GM18868 (cell line): ENCODE results near the gene CNN2.

Source experiments
- ATAC-seq: cut with Tn5 transposase; IDR thresholded peaks from one replicate; pipeline ENCODE4 v1.9.1; 2021; ENCODE audit warnings: mild to moderate bottlenecking, moderate library complexity; ENCODE audit not compliant: unreplicated experiment

CNN2 gene

GRCh38 chr19:995051-995827, 31.2 kb upstream of the CNN2 start:
- no peak for ATAC-seq

DNA sequence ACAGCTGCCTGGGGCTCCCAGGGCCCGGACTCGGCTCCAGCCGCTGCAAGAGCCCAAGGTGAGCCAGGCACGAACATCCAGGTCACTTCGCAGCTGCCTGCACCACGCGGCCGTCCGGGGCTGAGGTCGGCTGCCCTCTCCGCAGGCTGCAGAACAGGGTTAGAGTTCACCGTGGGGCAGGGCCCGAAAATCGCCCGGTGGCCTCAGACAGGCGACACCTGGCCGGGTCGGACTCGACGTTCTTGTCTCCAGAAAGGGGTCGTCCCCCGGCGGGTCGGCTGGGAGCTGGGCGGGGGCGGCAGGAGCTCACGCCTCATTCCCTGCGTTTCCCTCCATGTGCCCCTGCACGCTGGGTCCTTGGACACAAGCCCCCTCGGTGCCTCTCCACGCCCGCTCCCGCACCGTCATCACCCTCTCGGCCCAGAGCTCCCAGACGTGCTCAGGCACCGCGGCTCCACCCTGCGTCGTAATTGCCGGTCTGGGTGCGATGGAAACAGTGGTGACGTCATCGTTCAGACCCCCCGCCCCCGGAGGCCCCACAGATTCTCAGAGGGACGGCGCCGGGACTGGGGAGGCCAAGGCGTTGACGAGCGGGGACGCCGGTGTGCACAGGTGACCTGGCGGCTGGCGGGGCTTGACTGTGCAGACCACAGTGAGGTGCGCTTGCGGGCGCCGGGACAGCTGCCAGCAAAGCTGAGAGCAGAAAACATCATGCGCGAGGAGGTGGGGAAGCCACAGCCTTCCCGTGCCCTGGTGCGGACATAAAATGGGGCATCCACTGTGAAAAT, 30.2 kb upstream of the CNN2 start:
- no peak for ATAC-seq

DNA sequence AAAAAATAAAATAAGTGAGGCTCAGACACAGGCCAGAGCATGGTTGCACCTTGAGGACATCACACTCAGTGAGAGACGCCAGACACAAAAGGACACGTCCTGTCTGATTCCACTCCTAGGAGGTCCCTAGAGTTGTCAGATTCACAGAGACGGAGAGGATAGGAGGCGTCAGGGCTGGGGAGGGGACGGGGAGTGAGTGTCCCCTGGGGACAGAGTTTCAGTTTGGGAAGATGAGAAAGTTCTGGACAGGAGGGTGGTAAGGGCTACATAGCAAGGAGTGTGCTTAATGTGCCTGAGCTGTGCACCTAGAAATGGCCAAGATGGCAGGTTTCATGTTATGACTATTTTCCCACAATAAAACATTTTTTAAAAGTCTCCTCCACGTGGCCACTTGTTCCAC, 28.3 kb upstream of the CNN2 start:
- no peak for ATAC-seq

- ATAC-seq = no peak
These were observed 27.1 kb upstream of the CNN2 start for GRCh38 chr19:999379-999719.

DNA sequence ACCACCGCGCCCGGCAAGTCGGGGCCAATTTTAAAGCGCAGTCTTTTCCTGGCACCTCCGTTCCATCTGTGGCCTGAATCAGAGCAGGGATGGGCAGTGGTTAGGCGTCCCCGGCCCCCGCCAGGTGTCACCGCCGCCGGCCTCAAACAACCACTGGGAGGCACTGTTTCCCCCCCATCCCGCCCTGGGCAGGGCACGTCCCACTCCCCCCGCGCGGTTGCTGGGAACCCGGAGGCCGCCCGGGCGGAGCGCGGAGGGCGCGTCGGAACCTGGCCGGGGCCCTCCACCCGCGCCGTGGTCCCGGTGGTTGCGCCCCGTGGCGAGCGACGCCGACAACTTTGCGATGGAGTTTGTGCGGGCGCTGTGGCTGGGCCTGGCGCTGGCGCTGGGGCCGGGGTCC, 26.3 kb upstream of the CNN2 start, which contains the start of gene GRIN3B:
Gene GRIN3B (plus strand): TSS at position 325 of the 400 bp plus-strand sequence. CDS start 19 bp downstream, at position 344.
- ATAC-seq = no peak

DNA sequence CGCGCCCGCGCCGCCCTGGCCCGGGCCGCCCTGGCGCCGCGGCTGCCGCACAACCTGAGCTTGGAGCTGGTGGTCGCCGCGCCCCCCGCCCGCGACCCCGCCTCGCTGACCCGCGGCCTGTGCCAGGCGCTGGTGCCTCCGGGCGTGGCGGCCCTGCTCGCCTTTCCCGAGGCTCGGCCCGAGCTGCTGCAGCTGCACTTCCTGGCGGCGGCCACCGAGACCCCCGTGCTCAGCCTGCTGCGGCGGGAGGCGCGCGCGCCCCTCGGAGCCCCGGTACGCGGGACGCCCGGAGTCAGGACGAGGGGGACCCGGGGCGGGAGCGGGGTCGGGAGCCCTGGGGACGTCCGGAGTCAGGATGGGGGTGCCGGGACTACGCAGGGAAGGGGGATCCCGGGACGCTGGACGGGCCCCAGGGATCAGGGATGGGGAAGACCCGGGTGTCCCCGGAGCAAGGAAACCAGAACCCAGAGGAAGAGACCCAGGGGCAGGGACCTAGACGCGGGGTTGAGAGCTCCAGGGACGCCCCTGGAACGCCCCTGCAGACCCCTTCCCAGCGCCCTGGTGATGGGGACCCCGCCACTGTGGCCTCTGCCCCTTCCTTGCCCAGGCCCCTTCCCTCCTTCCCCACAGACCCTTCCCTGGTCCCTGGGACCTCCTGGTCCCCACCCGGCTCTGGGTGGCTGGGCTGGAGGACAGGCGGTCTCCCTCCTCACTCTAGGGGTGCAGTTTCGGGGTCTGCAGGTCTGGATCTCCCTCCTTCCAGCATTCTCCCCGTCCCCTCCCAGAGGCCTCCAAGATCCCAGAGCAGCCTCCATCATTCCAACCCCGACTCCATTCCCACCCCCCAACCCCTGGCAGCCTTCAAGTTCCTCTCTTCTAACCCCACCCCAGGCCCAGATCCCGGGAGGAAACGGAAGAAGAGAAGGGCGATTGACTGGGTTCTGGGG, 25.5 kb upstream of the CNN2 start:
- no peak for ATAC-seq

DNA sequence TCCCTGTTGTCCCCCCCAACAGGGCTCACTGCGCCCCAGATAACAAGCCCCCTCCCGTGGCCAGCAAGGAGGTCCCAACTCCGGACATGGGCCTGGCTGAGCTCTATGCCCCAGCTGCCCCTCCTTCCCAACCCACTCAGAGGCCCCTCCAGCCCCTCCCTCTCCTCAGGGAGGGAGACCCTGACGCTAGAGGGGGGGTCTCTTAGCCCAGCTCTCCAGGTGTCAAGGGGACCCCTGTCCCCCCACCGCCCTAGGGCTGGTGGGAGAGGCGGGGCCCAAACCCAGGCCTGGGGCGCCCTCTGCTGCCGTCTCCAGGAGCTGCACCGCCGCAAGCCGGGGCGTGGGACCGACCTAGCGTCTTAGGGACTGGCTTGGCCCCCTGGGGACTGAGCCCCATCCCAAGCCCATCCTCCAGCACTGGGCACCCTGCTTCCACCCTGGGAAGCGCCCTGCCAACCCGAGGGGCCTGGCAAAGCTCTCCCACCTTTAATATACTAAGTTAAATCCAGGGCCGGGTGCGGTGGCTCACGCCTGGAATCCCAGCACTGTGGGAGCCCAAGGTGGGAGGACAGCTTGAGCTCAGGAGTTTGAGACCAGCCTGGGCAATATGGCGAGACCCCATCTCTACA, 24.8 kb upstream of the CNN2 start:
- no peak for ATAC-seq

- ATAC-seq = no peak
These were observed 23.8 kb upstream of the CNN2 start for GRCh38 chr19:1002600-1002999.

GRCh38 chr19:1003283-1003682, 23.1 kb upstream of the CNN2 start:
- ATAC-seq = no peak

DNA sequence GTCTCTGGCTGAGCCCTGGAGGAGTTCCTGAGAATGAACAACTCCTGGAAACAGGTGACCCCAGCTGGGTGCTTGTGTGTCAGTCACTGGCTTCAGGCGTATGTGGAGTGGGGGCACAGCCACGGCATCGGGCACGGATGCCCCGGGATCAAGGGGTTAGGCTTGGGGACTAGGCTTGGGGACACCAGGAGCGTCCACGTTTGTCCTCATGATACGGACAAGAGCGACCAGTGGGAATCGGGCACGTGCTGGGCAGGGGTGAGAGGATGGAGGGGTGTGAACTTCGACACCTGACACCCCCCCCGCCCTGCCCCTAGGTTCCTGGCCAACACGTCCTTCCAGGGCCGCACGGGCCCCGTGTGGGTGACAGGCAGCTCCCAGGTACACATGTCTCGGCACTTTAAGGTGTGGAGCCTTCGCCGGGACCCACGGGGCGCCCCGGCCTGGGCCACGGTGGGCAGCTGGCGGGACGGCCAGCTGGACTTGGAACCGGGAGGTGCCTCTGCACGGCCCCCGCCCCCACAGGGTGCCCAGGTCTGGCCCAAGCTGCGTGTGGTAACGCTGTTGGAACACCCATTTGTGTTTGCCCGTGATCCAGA, 22.1 kb upstream of the CNN2 start:
- no peak for ATAC-seq

- no peak for ATAC-seq
These were observed 21.4 kb upstream of the CNN2 start for GRCh38 chr19:1004803-1005664.

GRCh38 chr19:1006711-1007398, 19.6 kb upstream of the CNN2 start:
- no peak for ATAC-seq

GRCh38 chr19:1007399-1008251, 18.8 kb upstream of the CNN2 start:
- ATAC-seq = no peak

DNA sequence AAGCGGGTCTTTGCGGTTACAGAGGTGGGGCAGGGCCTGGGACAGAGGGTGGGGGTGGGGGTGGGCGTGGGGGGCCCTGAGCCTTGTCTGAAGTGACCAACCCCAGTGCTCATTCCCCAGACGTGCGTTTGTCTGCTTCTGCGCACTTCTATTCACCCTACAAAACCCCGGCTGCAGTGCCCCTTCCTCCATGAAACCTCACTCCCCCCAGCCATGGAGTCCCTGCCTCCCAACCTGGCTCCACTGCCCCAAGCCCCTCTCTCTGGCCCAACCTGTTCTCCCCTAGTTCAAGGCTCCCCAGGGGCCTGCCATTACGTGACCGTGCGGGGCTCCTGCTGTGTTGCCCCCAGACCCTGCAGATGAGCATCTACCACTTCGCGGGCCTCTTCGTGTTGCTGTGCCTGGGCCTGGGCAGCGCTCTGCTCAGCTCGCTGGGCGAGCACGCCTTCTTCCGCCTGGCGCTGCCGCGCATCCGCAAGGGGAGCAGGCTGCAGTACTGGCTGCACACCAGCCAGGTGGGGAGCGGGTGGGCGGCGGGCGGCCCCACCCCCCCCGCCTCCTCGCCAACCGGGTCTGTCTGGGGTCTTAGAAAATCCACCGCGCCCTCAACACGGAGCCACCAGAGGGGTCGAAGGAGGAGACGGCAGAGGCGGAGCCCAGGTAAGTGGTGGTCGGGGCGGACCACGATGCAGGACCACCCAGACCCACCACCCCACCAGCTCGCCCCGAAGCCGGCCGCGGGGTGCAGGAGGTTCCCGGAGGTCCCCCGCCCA, 18.0 kb upstream of the CNN2 start:
- no peak for ATAC-seq

DNA sequence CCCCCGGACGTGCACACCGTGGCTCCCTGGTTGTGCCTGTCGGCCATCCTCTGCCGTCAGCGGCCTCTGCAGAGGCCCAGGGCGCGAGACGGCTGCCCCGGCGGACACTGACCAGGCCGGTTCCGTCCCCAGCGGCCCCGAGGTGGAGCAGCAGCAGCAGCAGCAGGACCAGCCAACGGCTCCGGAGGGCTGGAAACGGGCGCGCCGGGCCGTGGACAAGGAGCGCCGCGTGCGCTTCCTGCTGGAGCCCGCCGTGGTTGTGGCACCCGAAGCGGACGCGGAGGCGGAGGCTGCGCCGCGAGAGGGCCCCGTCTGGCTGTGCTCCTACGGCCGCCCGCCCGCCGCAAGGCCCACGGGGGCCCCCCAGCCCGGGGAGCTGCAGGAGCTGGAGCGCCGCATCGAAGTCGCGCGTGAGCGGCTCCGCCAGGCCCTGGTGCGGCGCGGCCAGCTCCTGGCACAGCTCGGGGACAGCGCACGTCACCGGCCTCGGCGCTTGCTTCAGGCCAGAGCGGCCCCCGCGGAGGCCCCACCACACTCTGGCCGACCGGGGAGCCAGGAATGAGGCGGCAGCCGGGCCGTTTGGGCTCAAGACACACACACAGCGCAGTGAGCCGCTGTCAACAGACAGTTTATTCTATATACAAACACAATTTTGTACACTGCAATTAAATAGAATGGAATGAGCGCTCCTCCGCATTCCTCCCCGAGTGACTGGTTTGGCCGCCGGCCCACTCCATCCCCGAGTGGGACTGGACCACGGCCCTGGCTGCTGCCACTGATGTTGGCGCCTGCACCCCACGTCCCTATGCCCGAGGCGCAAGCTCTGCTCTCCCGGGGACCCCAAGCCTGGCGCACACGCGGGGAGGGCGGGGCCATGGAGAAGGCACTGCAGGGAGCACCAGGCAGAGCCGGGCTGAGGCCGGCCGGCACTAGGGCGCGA, 17.1 kb upstream of the CNN2 start:
- no peak for ATAC-seq

GRCh38 chr19:1009981-1010538, 16.3 kb upstream of the CNN2 start:
- ATAC-seq = no peak
